HG03135 (cell line): Measurements from ENCODE around the gene KAT5.
"Not testable (repeated sequence)": the region's sequence is repeated elsewhere in the genome, so short reads cannot be mapped to it uniquely, and the experiment has no call there.

Experiments
- ATAC-seq: cut with Tn5 transposase; IDR thresholded peaks from one replicate; pipeline ENCODE4 v1.9.1; 2021; ENCODE audit warnings: mild to moderate bottlenecking, moderate library complexity; ENCODE audit not compliant: unreplicated experiment

The KAT5 gene

GRCh38 chr11:65711785-65712632 is at the start of gene KAT5:
Gene KAT5 (plus strand): TSS chr11:65712252. CDS start chr11:65712268, 16 bp downstream.
- peak; percentile 72 for ATAC-seq

- ATAC-seq, result peak; percentile 81
Observed at GRCh38 chr11:65662799-65663638, 49.0 kb upstream of the KAT5 start, which contains the start of gene RELA. Gene RELA (minus strand): TSS chr11:65662916. CDS start chr11:65662832, 84 bp downstream.

GRCh38 chr11:65663639-65664200 is 48.3 kb upstream of the KAT5 start:
- peak; percentile 21 for ATAC-seq

- no peak for ATAC-seq
Observed at GRCh38 chr11:65672180-65672860, 39.7 kb upstream of the KAT5 start.

- no peak for ATAC-seq
Observed at GRCh38 chr11:65672982-65673381, 39.1 kb upstream of the KAT5 start.

GRCh38 chr11:65680192-65680743 is 31.8 kb upstream of the KAT5 start:
- no peak for ATAC-seq

- ATAC-seq, result not testable (repeated sequence)
Observed at GRCh38 chr11:65683480-65683879, 28.6 kb upstream of the KAT5 start.

GRCh38 chr11:65685981-65686380 is 26.1 kb upstream of the KAT5 start:
- ATAC-seq, result no peak

GRCh38 chr11:65691847-65692246 is 20.2 kb upstream of the KAT5 start:
- ATAC-seq, result not testable (repeated sequence)

- ATAC-seq, result no peak
Observed at GRCh38 chr11:65692367-65692766, 19.7 kb upstream of the KAT5 start.

GRCh38 chr11:65695459-65696241 is 16.4 kb upstream of the KAT5 start:
- no peak for ATAC-seq

- no peak for ATAC-seq
Observed at GRCh38 chr11:65696802-65697552, 15.1 kb upstream of the KAT5 start.

- ATAC-seq, result no peak
Observed at GRCh38 chr11:65698205-65698604, 13.8 kb upstream of the KAT5 start.

GRCh38 chr11:65699306-65699705 is 12.7 kb upstream of the KAT5 start:
- ATAC-seq, result no peak

GRCh38 chr11:65700399-65700798 is 11.7 kb upstream of the KAT5 start:
- no peak for ATAC-seq

GRCh38 chr11:65701686-65702085 is 10.4 kb upstream of the KAT5 start:
- no peak for ATAC-seq

GRCh38 chr11:65703846-65704245 is 8.2 kb upstream of the KAT5 start:
- no peak for ATAC-seq

- ATAC-seq, result not testable (repeated sequence)
Observed at GRCh38 chr11:65706303-65706763, 5.7 kb upstream of the KAT5 start.

GRCh38 chr11:65707002-65707401 is 5.0 kb upstream of the KAT5 start:
- not testable (repeated sequence) for ATAC-seq
